Middle frontal gyrus (tissue), 1 donor: ENCODE data around the gene ZNF546.
"Not testable (repeated sequence)": the region's sequence is repeated elsewhere in the genome, so short reads cannot be mapped to it uniquely, and the experiment has no call there.

Experiments
- DNase-seq: peaks from one replicate; pipeline ENCODE4 v3.0.0-alpha.2; 2015; ENCODE audit warnings: low spot score; ENCODE audit errors: extremely low spot score

Gene ZNF546

GRCh38 chr19:39983695-39984300 lies 13.1 kb upstream of the ZNF546 start:
- no peak for DNase-seq

GRCh38 chr19:39986643-39987042 lies 10.2 kb upstream of the ZNF546 start:
- DNase-seq, result no peak

- DNase-seq, result no peak
Measured at GRCh38 chr19:39987167-39987566, 9.7 kb upstream of the ZNF546 start.

GRCh38 chr19:39987596-39987995 lies 9.3 kb upstream of the ZNF546 start:
- DNase-seq, result no peak

- no peak for DNase-seq
Measured at GRCh38 chr19:39993605-39994004, 3.3 kb upstream of the ZNF546 start.

- DNase-seq, result no peak
Measured at GRCh38 chr19:39994361-39994760, 2.5 kb upstream of the ZNF546 start.

- DNase-seq, result no peak
Measured at GRCh38 chr19:39995794-39996193, 1.1 kb upstream of the ZNF546 start.

GRCh38 chr19:39996218-39996810 lies 546 bp upstream of the ZNF546 start:
- peak; percentile 3 for DNase-seq

GRCh38 chr19:39997638-39998216 lies 867 bp downstream of the ZNF546 start:
- no peak for DNase-seq

GRCh38 chr19:39998501-39998900 lies 1.6 kb downstream of the ZNF546 start:
- DNase-seq, result no peak

GRCh38 chr19:40005691-40006272 lies 8.9 kb downstream of the ZNF546 start:
- no peak for DNase-seq

GRCh38 chr19:40006273-40006691 lies 9.4 kb downstream of the ZNF546 start:
- no peak for DNase-seq

- DNase-seq, result no peak
Measured at GRCh38 chr19:40009674-40010073, 12.8 kb downstream of the ZNF546 start.

- no peak for DNase-seq
Measured at GRCh38 chr19:40013991-40014390, 17.1 kb downstream of the ZNF546 start.

- no peak for DNase-seq
Measured at GRCh38 chr19:40023969-40024368, 27.1 kb downstream of the ZNF546 start.

- DNase-seq, result no peak
Measured at GRCh38 chr19:40025938-40026596, 29.2 kb downstream of the ZNF546 start.

GRCh38 chr19:40026597-40026970 lies 29.7 kb downstream of the ZNF546 start:
- DNase-seq, result no peak

- DNase-seq, result no peak
Measured at GRCh38 chr19:40033989-40034560, 37.2 kb downstream of the ZNF546 start.

- DNase-seq, result no peak
Measured at GRCh38 chr19:40035996-40036395, 39.1 kb downstream of the ZNF546 start.

- not testable (repeated sequence) for DNase-seq
Measured at GRCh38 chr19:40038047-40038446, 41.2 kb downstream of the ZNF546 start.

- not testable (repeated sequence) for DNase-seq
Measured at GRCh38 chr19:40041718-40042117, 44.9 kb downstream of the ZNF546 start.

- DNase-seq, result no peak
Measured at GRCh38 chr19:40053491-40053890, 56.6 kb downstream of the ZNF546 start.
